Keratinocyte (primary cell): ENCODE results near the gene C22orf39. TPM values are rescaled to one million over a fixed set of nuclear protein-coding genes. Genes with fewer than 3 reads are reported as not detected.

ENCODE experiments used
- DNase-seq: peaks from one replicate; pipeline ENCODE4 v3.0.0-alpha.2; 2011; ENCODE audit warnings: low read depth, missing footprints, low spot score
- FAIRE-seq: peaks from 2 replicates; lab custom pipeline; 2011; peaks lifted over from hg19 to GRCh38; lab: Jason Lieb, UNC
- H2AFZ ChIP-seq: 2 replicates; pipeline ENCODE4 v1.6.0; 2012; ENCODE audit warnings: low read length, control low read depth, inconsistent platforms; ENCODE audit not compliant: control insufficient read depth
- H3K27ac ChIP-seq: 2 replicates; pipeline ENCODE4 v1.5.1; 2011; ENCODE audit warnings: low read length; ENCODE audit not compliant: control insufficient read depth, insufficient read depth
- H3K27me3 ChIP-seq: 3 replicates; pipeline ENCODE4 v1.6.0; 2011; ENCODE audit warnings: low read length; ENCODE audit not compliant: control insufficient read depth, insufficient read depth; ENCODE audit errors: extremely low read depth
- H3K36me3 ChIP-seq, 2 experiments: 2 replicates in 1 of 2; 3 replicates in 1 of 2; pipeline ENCODE4 v1.5.1; 2011; ENCODE audit warnings: low read length in 2 of 2, mild to moderate bottlenecking in 1 of 2; ENCODE audit not compliant: control insufficient read depth in 2 of 2, insufficient read depth in 2 of 2; ENCODE audit errors: extremely low read depth in 1 of 2
- H3K4me1 ChIP-seq: 3 replicates; pipeline ENCODE4 v1.5.1; 2011; ENCODE audit warnings: low read length; ENCODE audit not compliant: control insufficient read depth, insufficient read depth; ENCODE audit errors: extremely low read depth
- H3K4me2 ChIP-seq: 3 replicates; pipeline ENCODE4 v1.6.0; 2011; ENCODE audit warnings: low read depth, low read length; ENCODE audit not compliant: control insufficient read depth, insufficient read depth; ENCODE audit errors: extremely low read depth
- H3K4me3 ChIP-seq, 3 experiments: fragments of 200-600 bp in 1 of 3; sonication (generic) in 1 of 3; 2 replicates in 2 of 3; 3 replicates in 1 of 3; pipeline ENCODE4 v1.5.1; 2011 to 2016; ENCODE audit warnings: low read length in 3 of 3, mild to moderate bottlenecking in 3 of 3, control low read depth in 2 of 3, inconsistent platforms in 1 of 3, low read depth in 1 of 3, mixed read lengths in 1 of 3, mixed run types in 1 of 3, moderate library complexity in 1 of 3; ENCODE audit not compliant: control insufficient read depth in 2 of 3, insufficient read depth in 2 of 3; ENCODE audit errors: extremely low read depth in 1 of 3
- H3K79me2 ChIP-seq: 2 replicates; pipeline ENCODE4 v1.6.0; 2012; ENCODE audit warnings: low read length; ENCODE audit not compliant: control insufficient read depth, insufficient read depth
- H3K9ac ChIP-seq: 3 replicates; pipeline ENCODE4 v1.6.0; 2011; ENCODE audit warnings: low read length; ENCODE audit not compliant: control insufficient read depth, insufficient read depth; ENCODE audit errors: extremely low read depth
- H3K9me1 ChIP-seq: 3 replicates; pipeline ENCODE4 v1.6.0; 2011; ENCODE audit warnings: low read length; ENCODE audit not compliant: control insufficient read depth, insufficient read depth; ENCODE audit errors: extremely low read depth
- H3K9me3 ChIP-seq: 2 replicates; pipeline ENCODE4 v1.5.1; 2012; ENCODE audit warnings: low read depth, low read length; ENCODE audit not compliant: control insufficient read depth
- H4K20me1 ChIP-seq: 3 replicates; pipeline ENCODE4 v1.6.0; 2011; ENCODE audit warnings: low read length; ENCODE audit not compliant: control insufficient read depth, insufficient read depth; ENCODE audit errors: extremely low read depth
- CTCF ChIP-seq, 3 experiments: IDR thresholded peaks in 1 of 3; conservative IDR thresholded peaks in 1 of 3; optimal IDR thresholded peaks in 1 of 3; 2 replicates in 2 of 3; 3 replicates in 1 of 3; pipeline versions ENCODE3 to v1.5.1; 2011; ENCODE audit warnings: low read length in 3 of 3, mild to moderate bottlenecking in 3 of 3, moderate library complexity in 2 of 3, control low read depth in 1 of 3, inconsistent platforms in 1 of 3; ENCODE audit not compliant: insufficient read depth in 2 of 3; ENCODE audit errors: extremely low read depth in 1 of 3
- EZH2 ChIP-seq: IDR thresholded peaks from one replicate; pipeline ENCODE4 v1.6.1; 2012; ENCODE audit warnings: inconsistent platforms, mild to moderate bottlenecking, low read length, moderate library complexity
- dilution Hi-C: fragments of 300-500 bp; cut with MboI; formaldehyde crosslinking; loops from one replicate; pipeline ENCODE4 v1.7.0; 2020; ENCODE audit warnings: low sequenced_read_pairs; ENCODE audit not compliant: extremely low pct_ligation_motif_present
- polyA plus RNA-seq, 5 experiments: library from polyadenylated mRNA; depleted of rRNA in 3 of 5; stranded (reverse) in 3 of 5; stranded (forward) in 1 of 5; unstranded in 1 of 5; fragments of >200 nt; gene quantifications; 1 replicate in 1 of 5; 2 replicates in 3 of 5; 3 replicates in 1 of 5; pipeline versions ENCODE4 v1.2.1 to v1.2.3, GENCODE V29; 2011 to 2012; ENCODE audit warnings: missing spikeins in 2 of 5, low read depth in 1 of 5, low replicate concordance in 1 of 5

C22orf39 gene
- polyA plus RNA-seq, 1 donor (not counting 4 experiments of a cell fraction or from before 2014, with no cell fraction given): 13.8 TPM

- H3K4me3 ChIP-seq: no peak overlapping the region
- H3K27me3 ChIP-seq: no peaks in the 10 kb centered on the region
- H4K20me1 ChIP-seq: no peaks in the 10 kb centered on the region
- no peak overlapping the region for H3K4me2 ChIP-seq
- H3K27ac ChIP-seq: no peak overlapping the region
- H3K36me3 ChIP-seq: peaks cover 39 to 49% of the 10 kb centered on the region in 2 experiments
- FAIRE-seq (no peak), DNase-seq (no peak)
- no peaks in the 10 kb centered on the region for H3K9me1 ChIP-seq
- no peak overlapping the region for H2AFZ ChIP-seq
- TF ChIP-seq EZH2 (no peak), CTCF (optimal IDR thresholded peaks at IDR 0.05 in 1 of 3, IDR thresholded peaks at IDR 0.05 in 1 of 3, conservative IDR thresholded peaks at IDR 0.05 in 1 of 3; ENCODE audit: extremely low read depth in 1 of 3, insufficient read depth in 2 of 3, low read length in 3 of 3) (no peak)
- H3K4me1 ChIP-seq: peaks cover 10% of the 10 kb centered on the region
- H3K9ac ChIP-seq: no peak overlapping the region
- dilution Hi-C loops: no loop called here
- no peaks in the 10 kb centered on the region for H3K79me2 ChIP-seq
- no peaks in the 10 kb centered on the region for H3K9me3 ChIP-seq
These were observed 6.2 kb upstream of the C22orf39 start for GRCh38 chr22:19453718-19454117.

GRCh38 chr22:19451570-19451969 lies 4.1 kb upstream of the C22orf39 start:
- peaks cover 30 to 42% of the 10 kb centered on the region in 2 experiments for H3K36me3 ChIP-seq
- dilution Hi-C loops: no loop called here
- TF ChIP-seq EZH2: no peak
- no peak for TF ChIP-seq CTCF (optimal IDR thresholded peaks at IDR 0.05 in 1 of 3, IDR thresholded peaks at IDR 0.05 in 1 of 3, conservative IDR thresholded peaks at IDR 0.05 in 1 of 3; ENCODE audit: extremely low read depth in 1 of 3, insufficient read depth in 2 of 3, low read length in 3 of 3)

More at GRCh38 chr22:19451570-19451969, 4.1 kb upstream of the C22orf39 start:
- Histone ChIP-seq H3K4me1 (peaks cover 17% of the 10 kb centered on the region), H3K9me1 (no peaks in the 10 kb centered on the region), H2AFZ (no peak overlapping the region), H3K27ac (no peak overlapping the region), H3K4me3 (no peak overlapping the region), H4K20me1 (no peaks in the 10 kb centered on the region), H3K79me2 (peaks cover 7% of the 10 kb centered on the region), H3K9me3 (no peaks in the 10 kb centered on the region), H3K4me2 (no peak overlapping the region), H3K9ac (no peak overlapping the region), H3K27me3 (no peaks in the 10 kb centered on the region)
- DNase-seq: no peak
- FAIRE-seq: no peak
